Kidney (tissue), 14 donors: ENCODE measurements around the gene RNH1. TPM values are rescaled to one million over a fixed set of nuclear protein-coding genes. Genes with fewer than 3 reads are reported as not detected.

Source experiments
- DNase-seq, 5 donors: peaks; one replicate each; pipeline ENCODE4 v3.0.0-alpha.2; 2013 to 2020
- FAIRE-seq: peaks from 2 replicates; lab custom pipeline; 2012; peaks lifted over from hg19 to GRCh38; lab: Jason Lieb, UNC
- H3K27ac ChIP-seq, 2 donors: one replicate each; pipeline ENCODE4 v1.7.0; 2013; ENCODE audit warnings: low read depth in 2 of 2, low read length in 2 of 2, inconsistent platforms in 1 of 2
- H3K27me3 ChIP-seq: one replicate; pipeline ENCODE4 v1.7.1; 2013; ENCODE audit warnings: low read length, inconsistent platforms; ENCODE audit not compliant: control insufficient read depth, insufficient read depth
- H3K36me3 ChIP-seq, 3 donors: one replicate each; pipeline versions ENCODE4 v1.7.0 to v1.7.1; 2013; ENCODE audit warnings: low read length in 3 of 3, control low read depth in 1 of 3, inconsistent platforms in 1 of 3; ENCODE audit not compliant: insufficient read depth in 3 of 3, control insufficient read depth in 2 of 3
- H3K4me1 ChIP-seq, 3 donors: one replicate each; pipeline versions ENCODE4 v1.7.0 to v1.7.1; 2013; ENCODE audit warnings: low read length in 3 of 3, inconsistent platforms in 1 of 3, low read depth in 1 of 3; ENCODE audit not compliant: control insufficient read depth in 2 of 3, insufficient read depth in 2 of 3
- H3K4me3 ChIP-seq, 3 donors: one replicate each; pipeline versions ENCODE4 v1.7.0 to v1.8.1; 2013; ENCODE audit warnings: low read length in 3 of 3, control low read depth in 1 of 3, inconsistent platforms in 1 of 3
- H3K9ac ChIP-seq, 3 donors: one replicate each; pipeline versions ENCODE4 v1.7.0 to v1.7.1; 2013; ENCODE audit warnings: low read length in 3 of 3, control low read depth in 1 of 3, inconsistent platforms in 1 of 3
- H3K9me3 ChIP-seq, 3 donors: one replicate each; pipeline versions ENCODE4 v1.7.0 to v1.7.1; 2013; ENCODE audit warnings: low read length in 3 of 3, control low read depth in 1 of 3, inconsistent platforms in 1 of 3; ENCODE audit not compliant: control insufficient read depth in 2 of 3, insufficient read depth in 1 of 3
- CTCF ChIP-seq: IDR thresholded peaks from 3 replicates; pipeline ENCODE4 v1.5.1; 2012; ENCODE audit warnings: mild to moderate bottlenecking, moderate library complexity, borderline replicate concordance; ENCODE audit not compliant: insufficient read depth; ENCODE audit errors: extremely low read depth
- intact Hi-C: fragments of 100-400 bp; cut with DNase I; formaldehyde crosslinking; loops from one replicate; pipeline ENCODE4 v1.11.1; 2022
- polyA plus RNA-seq: library from polyadenylated mRNA; stranded (reverse); fragments of 350-450 nt; fragmentation: Illumina TruSeq; extraction: RNeasy Lipid Tissue Mini Kit (QIAGEN cat#74804); gene quantifications from one replicate; pipeline ENCODE4 v1.2.3, GENCODE V29; 2014; ENCODE audit warnings: low read depth, low replicate concordance; ENCODE audit not compliant: insufficient read depth
- total RNA-seq: library from RNA; stranded (reverse); fragmentation: NEBNext Ultra II Directional; extraction: Animal tissue kit (Norgen Biotek cat#: 25700); gene quantifications from one replicate; pipeline ENCODE4 v1.2.1, GENCODE V29; 2021
- donor health status: control.
- donor health status: control.
- donor health status: control.
- donor health status: control.
- donor health status: control.
- donor health status: DM: yes; HTN: yes; CAD: no.
- donor health status: Normal renal cell carcinoma (clear cell type).

The RNH1 gene
- total and polyA plus RNA-seq, 2 donors from 2014 or later: 171 to 191 TPM

GRCh38 chr11:451738-452137 is 55.3 kb downstream of the RNH1 start:
- Histone ChIP-seq H3K27me3 (no peaks in the 10 kb centered on the region), H3K9ac (peak overlapping the region in 1 of 3 donors; percentile 37), H3K9me3 (no peaks in the 10 kb centered on the region), H3K4me1 (peaks cover 0 to 26% (median 0%) of the 10 kb centered on the region in 3 donors), H3K27ac (no peak overlapping the region), H3K4me3 (peak overlapping the region in 2 of 3 donors; percentile 80 to 82), H3K36me3 (peaks cover 0 to 9% (median 5%) of the 10 kb centered on the region in 3 donors)
- TF ChIP-seq CTCF: no peak
- FAIRE-seq (no peak), DNase-seq (peak in 1 of 5 donors; percentile 79)
- intact Hi-C loops: no loop called here

GRCh38 chr11:450809-451451 is 56.1 kb downstream of the RNH1 start:
- peak; percentile 38 for TF ChIP-seq CTCF
- intact Hi-C loops: no loop called here
- H3K4me1 ChIP-seq: peaks cover 0 to 26% (median 0%) of the 10 kb centered on the region in 3 donors
- FAIRE-seq: no peak
- peak; percentile 79 to 90 (median 88) for DNase-seq
- H3K9me3 ChIP-seq: no peaks in the 10 kb centered on the region
- H3K27me3 ChIP-seq: no peaks in the 10 kb centered on the region
- H3K4me3 ChIP-seq: peak overlapping the region; percentile 49 to 82 (median 80)
- H3K27ac ChIP-seq: peak overlapping the region; percentile 41 to 86
- H3K36me3 ChIP-seq: peaks cover 0 to 9% (median 5%) of the 10 kb centered on the region in 3 donors
- peak overlapping the region; percentile 52 to 67 (median 55) for H3K9ac ChIP-seq

GRCh38 chr11:449889-450808 is 56.9 kb downstream of the RNH1 start, which contains the start of gene PTDSS2:
TSS of gene PTDSS2 (plus strand) at chr11:450279. CDS start at chr11:450456, 177 bp downstream.
- TF ChIP-seq CTCF: peak; percentile 17
- DNase-seq (peak; percentile 98 to 99 (median 98)), FAIRE-seq (no peak)
- peaks cover 0 to 24% (median 0%) of the 10 kb centered on the region in 3 donors for H3K4me1 ChIP-seq
- peak within 1 kb of the TSS; percentile 86 for H3K27ac ChIP-seq
- H3K9ac ChIP-seq: peak within 1 kb of the TSS; percentile 52 to 67 (median 55)
- H3K36me3 ChIP-seq: peaks cover 0 to 9% (median 5%) of the 10 kb centered on the region in 3 donors
- peak within 1 kb of the TSS; percentile 49 to 82 (median 80) for H3K4me3 ChIP-seq
- H3K9me3 ChIP-seq: no peaks in the 10 kb centered on the region
- intact Hi-C loops: no loop called here
- no peaks in the 10 kb centered on the region for H3K27me3 ChIP-seq
